ENCODE data around the gene EPHB1. TPM values are rescaled to one million over a fixed set of nuclear protein-coding genes. Genes with fewer than 3 reads are reported as not detected.

EPHB1 gene
- total RNA-seq, 5 donors from 2014 or later (not counting 1 experiment from before 2014, with no cell fraction given), result 0.28 to 0.72 (median 0.31) TPM; not detected in 1

DNA sequence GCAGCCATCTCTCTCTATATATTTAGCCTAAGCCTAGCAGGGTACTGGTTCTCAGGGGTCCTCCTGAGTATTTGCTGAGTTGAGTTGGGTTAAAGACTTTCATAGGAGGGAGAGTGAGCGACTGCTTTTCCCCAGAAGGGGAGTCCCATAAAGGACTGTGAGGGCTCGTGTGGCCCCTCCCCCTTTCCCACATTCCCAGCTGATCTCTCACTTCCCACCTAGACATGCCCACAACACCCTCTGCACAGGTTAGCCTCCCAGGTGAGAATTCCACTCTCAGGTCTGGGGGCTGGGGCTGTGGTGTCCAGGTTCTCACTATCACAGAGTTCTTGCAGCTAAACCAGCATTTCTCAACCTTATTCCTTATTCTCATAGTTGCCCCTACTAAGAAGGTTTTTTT, 15.8 kb downstream of the EPHB1 start:
- ChIA-PET POLR2A (no interaction called here), CTCF (no interaction called here)
- Mint-ChIP-seq H3K27ac (no peak overlapping the region), H3K4me1 (no peaks in the 10 kb centered on the region), H3K27me3 (no peaks in the 10 kb centered on the region), H3K9me3 (no peaks in the 10 kb centered on the region), H3K36me3 (no peaks in the 10 kb centered on the region), H3K4me3 (no peak overlapping the region)
- Histone ChIP-seq H3K36me3 (ENCODE audit: control insufficient read depth in 2 of 2, extremely low read depth in 1 of 2, insufficient read depth in 1 of 2, low read length in 1 of 2) (no peaks in the 10 kb centered on the region), H3K9me3 (no peaks in the 10 kb centered on the region), H3K4me3 (ENCODE audit: control insufficient read depth in 1 of 2, extremely low read depth in 1 of 2, low read length in 1 of 2) (no peak overlapping the region), H3K4me1 (ENCODE audit: control insufficient read depth in 1 of 2, extremely low read depth in 1 of 2, insufficient read depth in 2 of 2, low read length in 2 of 2) (no peaks in the 10 kb centered on the region), H3K27ac (ENCODE audit: low read length) (no peak overlapping the region), H3K27me3 (replicated peaks in 1 of 2; ENCODE audit: control insufficient read depth in 2 of 2, extremely low read depth in 1 of 2, insufficient read depth in 2 of 2, low read length in 1 of 2) (no peaks in the 10 kb centered on the region)
- ATAC-seq (replicated peaks in 1 of 4) (no peak), DNase-seq (no peak)
- WGBS (ENCODE audit: insufficient coverage), result no CpG with 5 or more reads among the region's 2 CpGs

DNA sequence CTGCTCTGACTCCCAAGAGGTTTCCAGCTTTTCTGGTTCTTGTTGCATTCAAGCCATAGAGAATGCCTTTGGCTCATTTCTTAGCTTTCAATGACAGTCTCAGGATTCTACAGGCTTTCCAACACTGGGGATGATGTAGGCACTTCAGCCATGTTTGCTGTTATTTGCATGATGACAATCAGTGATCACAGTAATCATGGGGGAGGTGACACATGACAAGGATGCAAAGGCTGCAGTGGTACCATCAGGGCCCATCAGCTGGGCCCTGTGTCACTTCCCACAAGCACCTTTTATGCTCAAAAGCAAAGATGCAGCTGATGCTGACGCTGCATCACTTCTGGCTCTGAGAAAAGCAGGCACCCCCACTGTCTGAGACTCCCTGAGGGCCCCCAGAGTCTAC, 18.6 kb downstream of the EPHB1 start:
- H3K9me3 ChIP-seq, result no peaks in the 10 kb centered on the region
- Mint-ChIP-seq H3K36me3 (no peaks in the 10 kb centered on the region), H3K4me3 (no peak overlapping the region), H3K9me3 (no peaks in the 10 kb centered on the region), H3K27ac (no peak overlapping the region), H3K27me3 (peaks cover under 1 to 4% of the 10 kb centered on the region in 2 donors), H3K4me1 (no peaks in the 10 kb centered on the region)
- H3K4me1 ChIP-seq (ENCODE audit: control insufficient read depth in 1 of 2, extremely low read depth in 1 of 2, insufficient read depth in 2 of 2, low read length in 2 of 2), result no peaks in the 10 kb centered on the region
- WGBS (ENCODE audit: insufficient coverage), result no CpG with 5 or more reads among the region's 1 CpG
- H3K36me3 ChIP-seq (ENCODE audit: control insufficient read depth in 2 of 2, extremely low read depth in 1 of 2, insufficient read depth in 1 of 2, low read length in 1 of 2), result no peaks in the 10 kb centered on the region
- ATAC-seq (replicated peaks in 1 of 4) (no peak), DNase-seq (no peak)
- ChIA-PET POLR2A (no interaction called here), CTCF (no interaction called here)
- H3K4me3 ChIP-seq (ENCODE audit: control insufficient read depth in 1 of 2, extremely low read depth in 1 of 2, low read length in 1 of 2), result no peak overlapping the region
- no peak overlapping the region for H3K27ac ChIP-seq (ENCODE audit: low read length)
- no peaks in the 10 kb centered on the region for H3K27me3 ChIP-seq (replicated peaks in 1 of 2; ENCODE audit: control insufficient read depth in 2 of 2, extremely low read depth in 1 of 2, insufficient read depth in 2 of 2, low read length in 1 of 2)

DNA sequence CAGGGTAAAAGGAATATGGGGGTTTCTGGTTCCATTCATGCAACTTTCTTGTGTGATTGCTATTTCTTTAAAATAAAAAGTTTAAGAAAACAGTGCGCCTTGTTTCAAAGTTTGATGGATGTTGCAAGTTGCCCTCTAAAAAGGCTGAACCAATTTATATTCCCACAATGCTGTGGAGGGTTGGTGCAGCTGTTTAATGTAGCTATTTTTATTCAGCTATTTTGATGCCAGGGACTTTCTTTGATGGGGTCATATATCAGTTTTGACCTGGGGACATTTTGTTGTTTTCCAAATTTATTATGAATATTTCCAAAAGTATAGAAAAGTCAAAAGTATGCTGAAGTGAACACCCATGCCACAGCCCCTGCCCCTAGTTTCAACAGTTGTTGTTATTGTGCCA, 20.5 kb downstream of the EPHB1 start:
- ATAC-seq (replicated peaks in 1 of 4) (no peak), DNase-seq (no peak)
- Histone ChIP-seq H3K9me3 (no peaks in the 10 kb centered on the region), H3K4me1 (ENCODE audit: control insufficient read depth in 1 of 2, extremely low read depth in 1 of 2, insufficient read depth in 2 of 2, low read length in 2 of 2) (no peaks in the 10 kb centered on the region), H3K27me3 (replicated peaks in 1 of 2; ENCODE audit: control insufficient read depth in 2 of 2, extremely low read depth in 1 of 2, insufficient read depth in 2 of 2, low read length in 1 of 2) (peaks cover 0 to 3% of the 10 kb centered on the region in 2 experiments), H3K36me3 (ENCODE audit: control insufficient read depth in 2 of 2, extremely low read depth in 1 of 2, insufficient read depth in 1 of 2, low read length in 1 of 2) (no peaks in the 10 kb centered on the region), H3K4me3 (ENCODE audit: control insufficient read depth in 1 of 2, extremely low read depth in 1 of 2, low read length in 1 of 2) (no peak overlapping the region), H3K27ac (ENCODE audit: low read length) (no peak overlapping the region)
- no peaks in the 10 kb centered on the region for H3K9me3 Mint-ChIP-seq
- no CpG with 5 or more reads among the region's 1 CpG for WGBS (ENCODE audit: insufficient coverage)
- no peaks in the 10 kb centered on the region for H3K36me3 Mint-ChIP-seq
- ChIA-PET CTCF (no interaction called here), POLR2A (no interaction called here)
- H3K27me3 Mint-ChIP-seq, result peaks cover 7 to 11% of the 10 kb centered on the region in 2 donors
- no peak overlapping the region for H3K4me3 Mint-ChIP-seq
- no peaks in the 10 kb centered on the region for H3K4me1 Mint-ChIP-seq
- H3K27ac Mint-ChIP-seq, result no peak overlapping the region

DNA sequence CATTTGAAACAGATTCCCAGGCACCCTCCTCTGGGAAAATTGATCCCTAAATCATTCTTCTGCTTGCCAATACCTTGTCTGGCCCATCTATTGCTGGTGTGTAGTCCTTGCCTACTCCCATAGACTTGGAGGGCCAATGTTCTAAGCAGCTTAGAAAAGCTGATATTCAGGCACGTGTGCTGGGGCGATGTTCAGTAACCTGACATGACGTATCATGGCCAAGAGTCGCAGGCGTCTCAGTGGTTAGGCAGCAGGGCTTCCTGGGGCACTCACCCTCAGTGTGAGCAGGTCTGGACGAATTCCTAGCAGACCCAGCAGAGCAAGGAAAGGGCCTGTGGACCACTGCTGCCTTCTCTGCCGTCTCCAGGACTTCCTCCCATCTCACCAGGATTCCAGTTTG, 21.6 kb downstream of the EPHB1 start:
- Mint-ChIP-seq H3K9me3 (no peaks in the 10 kb centered on the region), H3K27ac (no peak overlapping the region), H3K27me3 (peaks cover 7 to 11% of the 10 kb centered on the region in 2 donors), H3K36me3 (no peaks in the 10 kb centered on the region), H3K4me1 (no peaks in the 10 kb centered on the region), H3K4me3 (no peak overlapping the region)
- no peaks in the 10 kb centered on the region for H3K4me1 ChIP-seq (ENCODE audit: control insufficient read depth in 1 of 2, extremely low read depth in 1 of 2, insufficient read depth in 2 of 2, low read length in 2 of 2)
- H3K9me3 ChIP-seq, result no peaks in the 10 kb centered on the region
- ChIA-PET POLR2A (no interaction called here), CTCF (no interaction called here)
- DNase-seq (no peak), ATAC-seq (replicated peaks in 1 of 4) (no peak)
- H3K27ac ChIP-seq (ENCODE audit: low read length), result no peak overlapping the region
- H3K4me3 ChIP-seq (ENCODE audit: control insufficient read depth in 1 of 2, extremely low read depth in 1 of 2, low read length in 1 of 2), result no peak overlapping the region
- no peaks in the 10 kb centered on the region for H3K36me3 ChIP-seq (ENCODE audit: control insufficient read depth in 2 of 2, extremely low read depth in 1 of 2, insufficient read depth in 1 of 2, low read length in 1 of 2)
- H3K27me3 ChIP-seq (replicated peaks in 1 of 2; ENCODE audit: control insufficient read depth in 2 of 2, extremely low read depth in 1 of 2, insufficient read depth in 2 of 2, low read length in 1 of 2), result peaks cover 0 to 3% of the 10 kb centered on the region in 2 experiments
- WGBS (ENCODE audit: insufficient coverage), result 100% methylated on average over 1 of the region's 7 CpGs

DNA sequence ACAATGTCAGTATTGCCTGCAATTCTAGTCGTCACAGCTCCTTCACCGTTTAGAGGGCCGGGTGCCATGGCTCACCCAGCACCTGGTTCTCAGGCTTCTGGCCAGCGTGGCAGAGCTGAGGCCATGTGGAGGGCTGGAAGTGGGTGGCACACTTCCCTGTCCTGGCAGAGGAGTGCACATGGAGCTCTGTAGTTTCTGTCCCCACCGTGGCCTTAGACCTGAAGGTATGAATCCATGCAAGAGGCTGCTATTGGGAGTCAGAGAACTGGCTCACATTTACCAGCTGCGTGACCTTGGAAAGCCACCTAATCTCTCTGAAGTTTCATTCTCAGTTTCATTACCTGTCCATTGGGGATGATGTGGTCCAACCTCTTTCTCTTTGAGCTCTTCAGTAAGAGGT, 22.2 kb downstream of the EPHB1 start:
- H3K4me1 Mint-ChIP-seq, result no peaks in the 10 kb centered on the region
- POLR2A ChIA-PET, result no interaction called here
- ATAC-seq (replicated peaks in 1 of 4) (no peak), DNase-seq (no peak)
- H3K4me3 Mint-ChIP-seq, result no peak overlapping the region
- CTCF ChIA-PET, result interaction anchor here in 1 of 2 donors (0.8 kb wide), 1 partner anchor 9 kb away, joined by 3 read pairs; no protein-coding TSS in a partner anchor
- WGBS (ENCODE audit: insufficient coverage), result 67% methylated on average over 3 of the region's 6 CpGs
- no peaks in the 10 kb centered on the region for H3K36me3 Mint-ChIP-seq
- H3K27me3 Mint-ChIP-seq, result peaks cover 7 to 11% of the 10 kb centered on the region in 2 donors
- H3K4me3 ChIP-seq (ENCODE audit: control insufficient read depth in 1 of 2, extremely low read depth in 1 of 2, low read length in 1 of 2), result no peak overlapping the region
- no peaks in the 10 kb centered on the region for H3K9me3 ChIP-seq
- no peaks in the 10 kb centered on the region for H3K9me3 Mint-ChIP-seq
- no peak overlapping the region for H3K27ac ChIP-seq (ENCODE audit: low read length)
- H3K27me3 ChIP-seq (replicated peaks in 1 of 2; ENCODE audit: control insufficient read depth in 2 of 2, extremely low read depth in 1 of 2, insufficient read depth in 2 of 2, low read length in 1 of 2), result peaks cover 0 to 3% of the 10 kb centered on the region in 2 experiments
- H3K36me3 ChIP-seq (ENCODE audit: control insufficient read depth in 2 of 2, extremely low read depth in 1 of 2, insufficient read depth in 1 of 2, low read length in 1 of 2), result no peaks in the 10 kb centered on the region
- no peak overlapping the region for H3K27ac Mint-ChIP-seq
- no peaks in the 10 kb centered on the region for H3K4me1 ChIP-seq (ENCODE audit: control insufficient read depth in 1 of 2, extremely low read depth in 1 of 2, insufficient read depth in 2 of 2, low read length in 2 of 2)

DNA sequence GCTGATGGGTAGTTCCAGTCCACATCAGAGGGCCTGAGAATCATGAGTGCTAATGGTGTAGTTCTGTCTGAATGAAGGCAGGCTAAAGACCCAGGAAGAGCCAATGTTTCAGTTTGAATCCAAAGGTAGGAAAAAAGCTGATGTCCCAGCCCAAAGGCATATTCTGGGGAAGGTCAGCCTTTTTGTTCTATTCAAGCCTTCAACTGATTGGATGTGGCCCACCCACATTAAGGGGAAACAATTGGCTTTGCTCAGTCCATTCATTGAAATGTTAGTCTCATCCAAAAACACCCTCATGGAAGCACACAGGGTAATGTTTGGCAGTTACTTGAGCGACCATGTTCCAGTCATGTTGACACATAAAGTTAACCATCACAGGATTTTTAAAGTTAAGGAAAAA, 25.9 kb downstream of the EPHB1 start:
- POLR2A ChIA-PET, result no interaction called here
- peaks cover 7 to 11% of the 10 kb centered on the region in 2 donors for H3K27me3 Mint-ChIP-seq
- no peaks in the 10 kb centered on the region for H3K36me3 Mint-ChIP-seq
- WGBS (ENCODE audit: insufficient coverage), result no CpG with 5 or more reads among the region's 1 CpG
- Histone ChIP-seq H3K36me3 (ENCODE audit: control insufficient read depth in 2 of 2, extremely low read depth in 1 of 2, insufficient read depth in 1 of 2, low read length in 1 of 2) (no peaks in the 10 kb centered on the region), H3K9me3 (no peaks in the 10 kb centered on the region), H3K4me1 (ENCODE audit: control insufficient read depth in 1 of 2, extremely low read depth in 1 of 2, insufficient read depth in 2 of 2, low read length in 2 of 2) (no peaks in the 10 kb centered on the region), H3K27me3 (replicated peaks in 1 of 2; ENCODE audit: control insufficient read depth in 2 of 2, extremely low read depth in 1 of 2, insufficient read depth in 2 of 2, low read length in 1 of 2) (peaks cover 0 to 3% of the 10 kb centered on the region in 2 experiments), H3K4me3 (ENCODE audit: control insufficient read depth in 1 of 2, extremely low read depth in 1 of 2, low read length in 1 of 2) (no peak overlapping the region), H3K27ac (ENCODE audit: low read length) (no peak overlapping the region)
- H3K4me3 Mint-ChIP-seq, result no peak overlapping the region
- no peak overlapping the region for H3K27ac Mint-ChIP-seq
- CTCF ChIA-PET, result no interaction called here
- no peaks in the 10 kb centered on the region for H3K9me3 Mint-ChIP-seq
- no peak for ATAC-seq (replicated peaks in 1 of 4)
- no peak for DNase-seq
- H3K4me1 Mint-ChIP-seq, result no peaks in the 10 kb centered on the region

DNA sequence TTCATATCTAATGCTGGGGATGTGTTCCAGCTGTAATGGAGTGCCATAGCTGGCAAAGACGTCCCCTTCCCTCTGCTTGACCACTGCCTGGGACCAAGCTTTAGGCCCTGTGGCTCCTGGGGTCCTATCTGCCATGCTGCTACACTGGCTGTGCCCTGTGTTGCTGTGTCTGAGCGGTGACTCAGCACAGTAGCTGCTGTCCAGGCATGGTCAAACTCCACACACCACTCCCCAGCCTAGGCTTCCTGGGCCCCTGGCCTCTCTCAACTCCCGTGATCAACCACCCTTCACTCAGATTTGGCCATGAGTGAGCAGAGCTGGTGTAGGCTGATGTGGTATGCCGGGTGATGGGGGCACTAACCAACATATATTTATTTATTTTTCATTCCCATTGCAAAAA, 27.0 kb downstream of the EPHB1 start:
- no peak overlapping the region for H3K27ac Mint-ChIP-seq
- no peaks in the 10 kb centered on the region for H3K4me1 Mint-ChIP-seq
- no peaks in the 10 kb centered on the region for H3K36me3 ChIP-seq (ENCODE audit: control insufficient read depth in 2 of 2, extremely low read depth in 1 of 2, insufficient read depth in 1 of 2, low read length in 1 of 2)
- peaks cover 7 to 14% of the 10 kb centered on the region in 2 donors for H3K27me3 Mint-ChIP-seq
- CTCF ChIA-PET, result no interaction called here
- DNase-seq (no peak), ATAC-seq (replicated peaks in 1 of 4) (no peak)
- no peak overlapping the region for H3K27ac ChIP-seq (ENCODE audit: low read length)
- H3K36me3 Mint-ChIP-seq, result no peaks in the 10 kb centered on the region
- POLR2A ChIA-PET, result no interaction called here
- H3K27me3 ChIP-seq (replicated peaks in 1 of 2; ENCODE audit: control insufficient read depth in 2 of 2, extremely low read depth in 1 of 2, insufficient read depth in 2 of 2, low read length in 1 of 2), result peaks cover 0 to 3% of the 10 kb centered on the region in 2 experiments
- H3K9me3 Mint-ChIP-seq, result no peaks in the 10 kb centered on the region
- no peaks in the 10 kb centered on the region for H3K4me1 ChIP-seq (ENCODE audit: control insufficient read depth in 1 of 2, extremely low read depth in 1 of 2, insufficient read depth in 2 of 2, low read length in 2 of 2)
- H3K9me3 ChIP-seq, result no peaks in the 10 kb centered on the region
- no peak overlapping the region for H3K4me3 Mint-ChIP-seq
- no peak overlapping the region for H3K4me3 ChIP-seq (ENCODE audit: control insufficient read depth in 1 of 2, extremely low read depth in 1 of 2, low read length in 1 of 2)
- 50% methylated on average over 1 of the region's 4 CpGs for WGBS (ENCODE audit: insufficient coverage)

Data from T-cell (primary cell).